Progenitor cell of endocrine pancreas (in vitro differentiated cells): ENCODE results near the gene OR14A16. TPM values are rescaled to one million over a fixed set of nuclear protein-coding genes. Genes with fewer than 3 reads are reported as not detected.

Experiments used
- DNase-seq: peaks from one replicate; pipeline ENCODE4 v3.0.0; 2021; ENCODE audit warnings: low spot score; ENCODE audit not compliant: unreplicated experiment
- H3K27ac Mint-ChIP-seq: 2 replicates; pipeline ENCODE4 v1.8.0; 2021; ENCODE audit warnings: mild to moderate bottlenecking, moderate library complexity, mixed read lengths
- H3K27me3 Mint-ChIP-seq: 2 replicates; pipeline ENCODE4 v1.8.0; 2021; ENCODE audit warnings: mixed read lengths
- H3K36me3 Mint-ChIP-seq: 2 replicates; pipeline ENCODE4 v1.8.0; 2022; ENCODE audit warnings: mixed read lengths; ENCODE audit not compliant: insufficient read depth
- H3K4me1 Mint-ChIP-seq: 2 replicates; pipeline ENCODE4 v1.8.0; 2021; ENCODE audit warnings: low read depth, mixed read lengths
- H3K4me3 Mint-ChIP-seq: 2 replicates; pipeline ENCODE4 v1.8.0; 2021; ENCODE audit warnings: low read depth, mild to moderate bottlenecking, moderate library complexity, mixed read lengths
- H3K9me3 Mint-ChIP-seq: 2 replicates; pipeline ENCODE4 v1.8.0; 2021; ENCODE audit warnings: low read depth, mixed read lengths
- total RNA-seq: library from RNA; stranded (reverse); gene quantifications from 2 replicates; pipeline ENCODE4 v1.2.1, GENCODE V29; 2021
- TF ChIP-seq, protein P1 (sequence below): fragments of 200-600 bp; sonication (generic); IDR thresholded peaks from one replicate; pipeline ENCODE4 v1.5.0; 2021; ENCODE audit warnings: antibody characterized with exemption, mild to moderate bottlenecking; ENCODE audit not compliant: unreplicated experiment

Gene OR14A16
- total RNA-seq, 1 donor from 2014 or later: not detected

DNA sequence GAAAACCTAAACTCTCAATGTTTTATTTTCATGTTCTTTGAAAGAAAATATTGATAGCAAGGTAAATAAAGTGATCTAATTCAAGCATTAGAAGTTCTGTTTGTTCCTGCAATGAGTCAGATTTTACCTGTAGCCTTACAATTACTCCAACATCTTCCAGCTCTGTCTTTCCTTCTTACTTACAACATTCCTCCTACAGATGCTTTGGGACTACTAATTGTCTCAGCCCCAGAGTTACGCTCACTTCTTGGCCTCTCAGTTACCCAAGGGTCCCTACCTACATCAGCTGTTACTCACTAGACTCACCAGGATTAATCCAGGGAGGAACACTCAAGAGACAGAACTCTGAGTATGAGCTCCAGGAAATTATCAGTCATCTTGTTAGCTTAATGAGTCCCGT lies 26.4 kb downstream of the OR14A16 start:
- H3K27me3 Mint-ChIP-seq: no peaks in the 10 kb centered on the region

DNA sequence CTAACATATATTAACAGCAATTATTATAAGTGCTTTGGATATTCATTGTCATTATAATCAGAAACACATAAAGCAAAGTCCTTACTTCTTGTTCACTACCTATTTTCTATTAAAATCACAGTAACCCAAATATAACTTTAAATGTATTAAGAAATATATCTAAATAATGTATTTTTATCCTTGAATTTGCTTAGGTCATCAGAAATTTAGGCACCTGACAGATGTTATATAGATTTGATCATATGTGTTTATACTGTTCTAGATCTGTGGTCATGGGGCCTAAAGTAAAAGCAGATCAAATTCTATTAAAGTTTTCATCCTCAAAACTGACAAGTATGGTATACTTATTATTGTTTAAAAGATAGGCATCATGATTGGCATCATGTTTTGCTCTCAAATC lies 54.3 kb downstream of the OR14A16 start:
- TF ChIP-seq, protein P1, sequence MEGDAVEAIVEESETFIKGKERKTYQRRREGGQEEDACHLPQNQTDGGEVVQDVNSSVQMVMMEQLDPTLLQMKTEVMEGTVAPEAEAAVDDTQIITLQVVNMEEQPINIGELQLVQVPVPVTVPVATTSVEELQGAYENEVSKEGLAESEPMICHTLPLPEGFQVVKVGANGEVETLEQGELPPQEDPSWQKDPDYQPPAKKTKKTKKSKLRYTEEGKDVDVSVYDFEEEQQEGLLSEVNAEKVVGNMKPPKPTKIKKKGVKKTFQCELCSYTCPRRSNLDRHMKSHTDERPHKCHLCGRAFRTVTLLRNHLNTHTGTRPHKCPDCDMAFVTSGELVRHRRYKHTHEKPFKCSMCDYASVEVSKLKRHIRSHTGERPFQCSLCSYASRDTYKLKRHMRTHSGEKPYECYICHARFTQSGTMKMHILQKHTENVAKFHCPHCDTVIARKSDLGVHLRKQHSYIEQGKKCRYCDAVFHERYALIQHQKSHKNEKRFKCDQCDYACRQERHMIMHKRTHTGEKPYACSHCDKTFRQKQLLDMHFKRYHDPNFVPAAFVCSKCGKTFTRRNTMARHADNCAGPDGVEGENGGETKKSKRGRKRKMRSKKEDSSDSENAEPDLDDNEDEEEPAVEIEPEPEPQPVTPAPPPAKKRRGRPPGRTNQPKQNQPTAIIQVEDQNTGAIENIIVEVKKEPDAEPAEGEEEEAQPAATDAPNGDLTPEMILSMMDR: no peak
- Mint-ChIP-seq H3K4me1 (no peaks in the 10 kb centered on the region), H3K4me3 (no peak overlapping the region), H3K9me3 (peaks cover 18% of the 10 kb centered on the region), H3K36me3 (no peaks in the 10 kb centered on the region), H3K27me3 (no peaks in the 10 kb centered on the region), H3K27ac (no peak overlapping the region)
- DNase-seq: no peak

More for the DNA sequence above, 26.4 kb downstream of the OR14A16 start:
- Mint-ChIP-seq H3K36me3 (no peaks in the 10 kb centered on the region), H3K27ac (no peak overlapping the region), H3K4me1 (no peaks in the 10 kb centered on the region), H3K4me3 (no peak overlapping the region), H3K9me3 (peaks cover 31% of the 10 kb centered on the region)
- TF ChIP-seq, protein P1: no peak
- DNase-seq: no peak

Other genes with a start within 250 kb of the OR14A16 start
- not detected in 2 replicates for gene OR2G2, start 235.8 kb downstream of the OR14A16 start, total RNA-seq
- not detected in 2 replicates for gene OR2G3, start 218.5 kb downstream of the OR14A16 start, total RNA-seq
- gene OR13G1, start 144.4 kb downstream of the OR14A16 start, total RNA-seq: not detected in 2 replicates
- not detected in 2 replicates for gene OR6F1, start 107.5 kb downstream of the OR14A16 start, total RNA-seq
- gene OR14K1, start 85.5 kb downstream of the OR14A16 start, total RNA-seq: 0.33 TPM in 1 of 2 replicates, not detected in the other
- gene OR14A2, start 76.0 kb downstream of the OR14A16 start, total RNA-seq: not detected in 2 replicates
- gene OR1C1, start 63.6 kb downstream of the OR14A16 start, total RNA-seq: not detected in 2 replicates
- gene OR11L1, start 17.8 kb upstream of the OR14A16 start, total RNA-seq: not detected in 2 replicates
- gene TRIM58, start 33.1 kb upstream of the OR14A16 start, total RNA-seq: 1.1 and 1.2 TPM in 2 replicates
- gene OR2W3, start 71.5 kb upstream of the OR14A16 start, total RNA-seq: 0.31 TPM in 1 of 2 replicates, not detected in the other
- not detected in 2 replicates for gene OR2T8, start 96.1 kb upstream of the OR14A16 start, total RNA-seq
- gene OR2AJ1, start 100.8 kb upstream of the OR14A16 start, total RNA-seq: not detected in 2 replicates
- gene OR2L8, start 124.7 kb upstream of the OR14A16 start, total RNA-seq: not detected in 2 replicates
- gene OR2AK2, start 141.1 kb upstream of the OR14A16 start, total RNA-seq: not detected in 2 replicates
- gene OR2L5, start 189.5 kb upstream of the OR14A16 start, total RNA-seq: not detected in 2 replicates
- 0.14 and 0.22 TPM in 2 replicates for gene OR2L2, start 206.0 kb upstream of the OR14A16 start, total RNA-seq
- gene OR2L3, start 222.7 kb upstream of the OR14A16 start, total RNA-seq: not detected in 2 replicates